ENCODE measurements around the gene KIF4A. TPM values are rescaled to one million over a fixed set of nuclear protein-coding genes. Genes with fewer than 3 reads are reported as not detected.

KIF4A gene
- total and polyA plus RNA-seq, 8 donors: 1.6 to 30.4 (median 13.2) TPM

- no peaks in the 10 kb centered on the region for H3K4me1 ChIP-seq
- intact Hi-C loops (cut with DNase I): no loop called here
- peak; percentile 94 for ATAC-seq
- H3K27ac ChIP-seq: peak overlapping the region; percentile 65
- peak overlapping the region; percentile 45 to 56 for H3K4me3 ChIP-seq
- H3K9me3 ChIP-seq: no peaks in the 10 kb centered on the region
- DNase-seq: peak; percentile 40 to 89 (median 75)
- H3K36me3 ChIP-seq: no peaks in the 10 kb centered on the region
- peaks cover 0 to 11% of the 10 kb centered on the region in 2 donors for H3K27me3 ChIP-seq
- peak; percentile 52 to 65 for TF ChIP-seq CTCF (IDR thresholded peaks at IDR 0.05)
These were observed 144.0 kb downstream of the KIF4A start for GRCh38 chrX:70433848-70434351.

- intact Hi-C loops (cut with DNase I): no loop called here
- H3K4me3 ChIP-seq: peak overlapping the region; percentile 45 to 56
- ATAC-seq (peak; percentile 96), DNase-seq (peak; percentile 71 to 90 (median 88))
- no peaks in the 10 kb centered on the region for H3K36me3 ChIP-seq
- no peaks in the 10 kb centered on the region for H3K9me3 ChIP-seq
- H3K27ac ChIP-seq: peak overlapping the region; percentile 65
- no peak for TF ChIP-seq CTCF (IDR thresholded peaks at IDR 0.05)
- H3K4me1 ChIP-seq: no peaks in the 10 kb centered on the region
- H3K27me3 ChIP-seq: peaks cover 0 to 11% of the 10 kb centered on the region in 2 donors
These were observed 144.5 kb downstream of the KIF4A start for GRCh38 chrX:70434352-70434866.

GRCh38 chrX:70434914-70435586 lies 145.1 kb downstream of the KIF4A start:
- no peak for DNase-seq

GRCh38 chrX:70436343-70436742 lies 146.4 kb downstream of the KIF4A start:
- peaks cover 2 to 11% of the 10 kb centered on the region in 2 donors for H3K27me3 ChIP-seq
- no peak for TF ChIP-seq CTCF (IDR thresholded peaks at IDR 0.05)
- no peaks in the 10 kb centered on the region for H3K36me3 ChIP-seq
- ATAC-seq: no peak
- no peak overlapping the region for H3K4me3 ChIP-seq
- intact Hi-C loops (cut with DNase I): no loop called here
- H3K9me3 ChIP-seq: no peaks in the 10 kb centered on the region
- no peak for DNase-seq
- no peak overlapping the region for H3K27ac ChIP-seq
- H3K4me1 ChIP-seq: no peaks in the 10 kb centered on the region

More at GRCh38 chrX:70434914-70435586, 145.1 kb downstream of the KIF4A start:
- Histone ChIP-seq H3K4me3 (peak overlapping the region; percentile 45 to 56), H3K4me1 (no peaks in the 10 kb centered on the region), H3K9me3 (no peaks in the 10 kb centered on the region), H3K27me3 (peaks cover 0 to 11% of the 10 kb centered on the region in 2 donors), H3K27ac (no peak overlapping the region), H3K36me3 (no peaks in the 10 kb centered on the region)
- intact Hi-C loops (cut with DNase I): no loop called here
- TF ChIP-seq CTCF (IDR thresholded peaks at IDR 0.05): no peak
- no peak for ATAC-seq

- no peak overlapping the region for H3K27ac ChIP-seq
- ATAC-seq (no peak), DNase-seq (no peak)
- TF ChIP-seq CTCF (IDR thresholded peaks at IDR 0.05): no peak
- no peak overlapping the region for H3K4me3 ChIP-seq
- intact Hi-C loops (cut with DNase I): no loop called here
- no peaks in the 10 kb centered on the region for H3K36me3 ChIP-seq
- H3K9me3 ChIP-seq: no peaks in the 10 kb centered on the region
- H3K4me1 ChIP-seq: no peaks in the 10 kb centered on the region
- H3K27me3 ChIP-seq: peaks cover 4 to 12% of the 10 kb centered on the region in 2 donors
These were observed 147.1 kb downstream of the KIF4A start for GRCh38 chrX:70437011-70437410.

Data from left lung (tissue), 10 donors.